ENCODE measurements around the gene PLCB4.

- TF ChIP-seq SMC3 (IDR thresholded peaks at IDR 0.05; ENCODE audit: low read depth, low read length) (no peak), NRF1 (IDR thresholded peaks at IDR 0.05; ENCODE audit: low read depth, low read length) (no peak), TEAD4 (IDR thresholded peaks at IDR 0.05; ENCODE audit: borderline replicate concordance, insufficient read depth) (no peak), RCOR1 (IDR thresholded peaks at IDR 0.05; ENCODE audit: low read length) (no peak), RFX5 (IDR thresholded peaks at IDR 0.05; ENCODE audit: low read length) (no peak), POLR2AphosphoS5 (IDR thresholded peaks at IDR 0.05; ENCODE audit: low read depth, low read length) (no peak)
- TF ChIP-seq, protein P1, sequence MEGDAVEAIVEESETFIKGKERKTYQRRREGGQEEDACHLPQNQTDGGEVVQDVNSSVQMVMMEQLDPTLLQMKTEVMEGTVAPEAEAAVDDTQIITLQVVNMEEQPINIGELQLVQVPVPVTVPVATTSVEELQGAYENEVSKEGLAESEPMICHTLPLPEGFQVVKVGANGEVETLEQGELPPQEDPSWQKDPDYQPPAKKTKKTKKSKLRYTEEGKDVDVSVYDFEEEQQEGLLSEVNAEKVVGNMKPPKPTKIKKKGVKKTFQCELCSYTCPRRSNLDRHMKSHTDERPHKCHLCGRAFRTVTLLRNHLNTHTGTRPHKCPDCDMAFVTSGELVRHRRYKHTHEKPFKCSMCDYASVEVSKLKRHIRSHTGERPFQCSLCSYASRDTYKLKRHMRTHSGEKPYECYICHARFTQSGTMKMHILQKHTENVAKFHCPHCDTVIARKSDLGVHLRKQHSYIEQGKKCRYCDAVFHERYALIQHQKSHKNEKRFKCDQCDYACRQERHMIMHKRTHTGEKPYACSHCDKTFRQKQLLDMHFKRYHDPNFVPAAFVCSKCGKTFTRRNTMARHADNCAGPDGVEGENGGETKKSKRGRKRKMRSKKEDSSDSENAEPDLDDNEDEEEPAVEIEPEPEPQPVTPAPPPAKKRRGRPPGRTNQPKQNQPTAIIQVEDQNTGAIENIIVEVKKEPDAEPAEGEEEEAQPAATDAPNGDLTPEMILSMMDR (IDR thresholded peaks at IDR 0.05), result no peak
These were observed 263.0 kb downstream of the PLCB4 start for GRCh38 chr20:9331707-9332435.

All from SK-N-SH (cell line).